B cell (primary cell): ENCODE results near the gene CD53.
"Not testable (repeated sequence)": the region's sequence is repeated elsewhere in the genome, so short reads cannot be mapped to it uniquely, and the experiment has no call there.

Experiments used
- EZH2 ChIP-seq: IDR thresholded peaks from 2 replicates; pipeline ENCODE4 v1.6.1; 2012; ENCODE audit warnings: borderline replicate concordance, low read depth, mild to moderate bottlenecking, moderate library complexity, low read length; ENCODE audit not compliant: insufficient read depth, poor library complexity, severe bottlenecking
- TF ChIP-seq, protein P1 (sequence below): fragments of 200-600 bp; IDR thresholded peaks from one replicate; pipeline ENCODE4 v1.8.0; 2022; ENCODE audit warnings: antibody characterized with exemption, mild to moderate bottlenecking

DNA sequence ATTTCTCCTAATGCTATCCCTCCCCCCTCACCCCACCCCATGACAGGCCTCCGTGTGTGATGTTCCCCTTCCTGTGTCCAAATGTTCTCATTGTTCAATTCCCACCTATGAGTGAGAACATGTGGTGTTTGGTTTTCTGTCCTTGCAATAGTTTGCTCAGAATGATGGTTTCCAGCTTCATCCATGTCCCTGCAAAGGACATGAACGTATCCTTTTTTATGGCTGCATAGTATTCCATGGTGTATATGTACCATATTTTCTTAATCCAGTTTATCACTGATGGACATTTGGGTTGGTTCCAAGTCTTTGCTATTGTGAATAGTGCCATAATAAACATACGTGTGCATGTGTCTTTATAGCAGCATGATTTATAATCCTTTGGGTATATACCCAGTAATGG lies 39.2 kb upstream of the CD53 start:
- TF ChIP-seq, protein P1, sequence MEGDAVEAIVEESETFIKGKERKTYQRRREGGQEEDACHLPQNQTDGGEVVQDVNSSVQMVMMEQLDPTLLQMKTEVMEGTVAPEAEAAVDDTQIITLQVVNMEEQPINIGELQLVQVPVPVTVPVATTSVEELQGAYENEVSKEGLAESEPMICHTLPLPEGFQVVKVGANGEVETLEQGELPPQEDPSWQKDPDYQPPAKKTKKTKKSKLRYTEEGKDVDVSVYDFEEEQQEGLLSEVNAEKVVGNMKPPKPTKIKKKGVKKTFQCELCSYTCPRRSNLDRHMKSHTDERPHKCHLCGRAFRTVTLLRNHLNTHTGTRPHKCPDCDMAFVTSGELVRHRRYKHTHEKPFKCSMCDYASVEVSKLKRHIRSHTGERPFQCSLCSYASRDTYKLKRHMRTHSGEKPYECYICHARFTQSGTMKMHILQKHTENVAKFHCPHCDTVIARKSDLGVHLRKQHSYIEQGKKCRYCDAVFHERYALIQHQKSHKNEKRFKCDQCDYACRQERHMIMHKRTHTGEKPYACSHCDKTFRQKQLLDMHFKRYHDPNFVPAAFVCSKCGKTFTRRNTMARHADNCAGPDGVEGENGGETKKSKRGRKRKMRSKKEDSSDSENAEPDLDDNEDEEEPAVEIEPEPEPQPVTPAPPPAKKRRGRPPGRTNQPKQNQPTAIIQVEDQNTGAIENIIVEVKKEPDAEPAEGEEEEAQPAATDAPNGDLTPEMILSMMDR = not testable (repeated sequence)
- not testable (repeated sequence) for TF ChIP-seq EZH2
